ENCODE results near the gene SCGB1D1.

The SCGB1D1 gene

GRCh38 chr11:62148271-62148980 lies 41.6 kb upstream of the SCGB1D1 start:
- H3K36me3 ChIP-seq: peaks cover 88% of the 10 kb centered on the region
- no peak overlapping the region for H3K27ac ChIP-seq
- no peak for TF ChIP-seq CTCF (IDR thresholded peaks at IDR 0.05; ENCODE audit: low read depth, low read length)
- no peaks in the 10 kb centered on the region for H3K27me3 ChIP-seq (ENCODE audit: insufficient read depth, low read depth, severe bottlenecking)
- H3K9me3 ChIP-seq (ENCODE audit: severe bottlenecking): no peaks in the 10 kb centered on the region
- DNase-seq: no peak
- H3K4me3 ChIP-seq (ENCODE audit: low read depth, low read length): no peak overlapping the region

DNA sequence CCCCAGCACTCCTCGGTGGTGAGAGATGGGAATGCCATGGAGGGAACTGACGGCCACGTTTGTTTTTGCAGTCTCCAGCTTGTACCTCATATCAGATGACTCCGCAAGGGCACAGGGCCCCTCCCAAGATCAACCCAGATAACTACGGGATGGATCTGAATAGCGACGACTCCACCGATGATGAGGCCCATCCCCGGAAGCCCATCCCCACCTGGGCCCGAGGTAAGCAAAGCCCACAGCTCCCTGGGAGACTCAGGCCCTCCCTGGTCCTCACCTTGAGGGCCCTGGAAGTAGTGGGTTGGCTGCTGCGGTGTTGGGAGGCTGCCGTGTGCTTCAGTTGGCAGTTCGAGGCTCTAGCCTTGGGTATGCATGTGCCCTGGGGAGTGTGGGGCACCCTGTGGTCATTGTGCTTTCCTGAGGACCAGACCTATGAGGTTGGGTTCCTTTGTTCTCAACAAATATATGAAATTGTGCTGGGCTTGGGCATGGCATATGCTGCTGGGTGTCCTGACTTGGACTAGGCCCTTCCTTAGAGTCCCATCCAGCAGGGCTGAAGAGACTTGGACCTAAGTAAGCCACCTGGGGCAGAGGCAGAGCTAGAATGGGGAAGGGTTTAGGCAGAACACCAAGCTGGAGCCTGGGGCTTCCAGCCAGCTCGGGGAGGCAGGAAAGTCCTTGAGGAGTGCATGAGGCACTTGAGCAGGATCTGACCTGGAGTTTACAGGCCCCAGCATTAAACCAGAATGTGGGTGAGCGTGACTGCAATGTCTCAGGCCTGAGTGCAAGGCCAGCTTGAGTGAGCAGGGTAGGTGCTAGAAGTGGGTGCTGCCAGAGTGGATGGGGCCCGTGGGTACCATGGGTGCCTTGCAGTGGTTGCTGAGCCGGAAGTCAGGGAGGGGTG lies 39.8 kb upstream of the SCGB1D1 start:
- peak overlapping the region; percentile 58 for H3K27ac ChIP-seq
- no peak for DNase-seq
- no peaks in the 10 kb centered on the region for H3K9me3 ChIP-seq (ENCODE audit: severe bottlenecking)
- peaks cover 77% of the 10 kb centered on the region for H3K36me3 ChIP-seq
- TF ChIP-seq CTCF (IDR thresholded peaks at IDR 0.05; ENCODE audit: low read depth, low read length): no peak
- no peak overlapping the region for H3K4me3 ChIP-seq (ENCODE audit: low read depth, low read length)
- no peaks in the 10 kb centered on the region for H3K27me3 ChIP-seq (ENCODE audit: insufficient read depth, low read depth, severe bottlenecking)

GRCh38 chr11:62150887-62151736 lies 38.9 kb upstream of the SCGB1D1 start:
- TF ChIP-seq CTCF (IDR thresholded peaks at IDR 0.05; ENCODE audit: low read depth, low read length): peak; percentile 38
- DNase-seq: peak; percentile 87
- Histone ChIP-seq H3K36me3 (peaks cover 68% of the 10 kb centered on the region), H3K9me3 (ENCODE audit: severe bottlenecking) (no peaks in the 10 kb centered on the region), H3K27me3 (ENCODE audit: insufficient read depth, low read depth, severe bottlenecking) (no peaks in the 10 kb centered on the region), H3K4me3 (ENCODE audit: low read depth, low read length) (no peak overlapping the region), H3K27ac (peak overlapping the region; percentile 58)

- Histone ChIP-seq H3K9me3 (ENCODE audit: severe bottlenecking) (no peaks in the 10 kb centered on the region), H3K4me3 (ENCODE audit: low read depth, low read length) (no peak overlapping the region), H3K36me3 (peaks cover 62% of the 10 kb centered on the region), H3K27me3 (ENCODE audit: insufficient read depth, low read depth, severe bottlenecking) (no peaks in the 10 kb centered on the region), H3K27ac (no peak overlapping the region)
- no peak for TF ChIP-seq CTCF (IDR thresholded peaks at IDR 0.05; ENCODE audit: low read depth, low read length)
- no peak for DNase-seq
These were observed 38.3 kb upstream of the SCGB1D1 start for GRCh38 chr11:62151737-62152102.

- peaks cover 55% of the 10 kb centered on the region for H3K36me3 ChIP-seq
- DNase-seq: no peak
- H3K9me3 ChIP-seq (ENCODE audit: severe bottlenecking): no peaks in the 10 kb centered on the region
- no peak overlapping the region for H3K27ac ChIP-seq
- no peak for TF ChIP-seq CTCF (IDR thresholded peaks at IDR 0.05; ENCODE audit: low read depth, low read length)
- no peaks in the 10 kb centered on the region for H3K27me3 ChIP-seq (ENCODE audit: insufficient read depth, low read depth, severe bottlenecking)
- no peak overlapping the region for H3K4me3 ChIP-seq (ENCODE audit: low read depth, low read length)
These were observed 37.5 kb upstream of the SCGB1D1 start for GRCh38 chr11:62152245-62153086.

Data from WERI-Rb-1 (cell line).